Fibroblast of lung (primary cell): ENCODE results near the gene SLC6A7.

Experiments
- CTCF ChIP-seq, 2 donors: IDR thresholded peaks in 1 of 2; conservative IDR thresholded peaks in 1 of 2; 1 replicate in 1 of 2; 2 replicates in 1 of 2; pipeline ENCODE4 v1.5.1; 2011 to 2012; ENCODE audit warnings: low read length in 2 of 2, control low read depth in 1 of 2, inconsistent platforms in 1 of 2, low read depth in 1 of 2, mild to moderate bottlenecking in 1 of 2
- EZH2 ChIP-seq: IDR thresholded peaks from 2 replicates; pipeline ENCODE4 v1.5.1; 2012; ENCODE audit warnings: low read length, control low read depth, mild to moderate bottlenecking; ENCODE audit errors: missing control alignments

- TF ChIP-seq CTCF (conservative IDR thresholded peaks at IDR 0.05 in 1 of 2, IDR thresholded peaks at IDR 0.05 in 1 of 2; ENCODE audit: low read depth in 1 of 2, low read length in 2 of 2): no peak
- TF ChIP-seq EZH2: no peak
Observed at GRCh38 chr5:150189326-150189725, 536 bp upstream of the SLC6A7 start.
